Activated naive CD4-positive, alpha-beta T cell (primary cell): Measurements from ENCODE around the gene PALM3.
"Not testable (repeated sequence)": the region's sequence is repeated elsewhere in the genome, so short reads cannot be mapped to it uniquely, and the experiment has no call there.

Experiments used
- DNase-seq, 4 experiments: peaks; one replicate each; lab custom pipeline; 2025; lab: John Stamatoyannopoulos, UW

The PALM3 gene

GRCh38 chr19:14059652-14060155 is 2.2 kb downstream of the PALM3 start:
- no peak for DNase-seq

DNA sequence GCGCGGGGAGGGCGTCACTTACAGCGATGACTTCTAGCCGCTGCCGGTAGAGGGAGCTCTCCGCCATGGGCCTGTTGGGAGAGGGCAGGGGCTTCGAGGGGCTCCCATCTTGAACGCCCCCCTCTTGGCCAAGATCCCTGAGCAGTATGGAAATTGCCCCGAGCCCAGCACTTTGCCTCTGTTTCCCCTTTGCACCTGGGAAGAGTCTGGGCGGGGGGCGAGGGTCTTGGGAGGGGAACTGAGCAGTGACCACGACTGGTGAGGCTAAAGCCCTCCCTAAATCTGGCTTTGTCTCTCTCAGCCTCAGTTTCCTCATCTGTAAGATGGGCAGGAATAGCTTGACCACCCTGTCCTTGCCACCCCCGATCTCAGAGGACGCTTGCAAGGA is 2.8 kb downstream of the PALM3 start:
- DNase-seq = peak in 3 of 4 experiments; percentile 15 to 49 (median 18)

GRCh38 chr19:14058182-14059092 is 3.4 kb downstream of the PALM3 start:
- DNase-seq = no peak

GRCh38 chr19:14056741-14057356 is 5.0 kb downstream of the PALM3 start:
- DNase-seq = no peak

- DNase-seq = no peak
Measured at GRCh38 chr19:14056069-14056666, 5.7 kb downstream of the PALM3 start.

DNA sequence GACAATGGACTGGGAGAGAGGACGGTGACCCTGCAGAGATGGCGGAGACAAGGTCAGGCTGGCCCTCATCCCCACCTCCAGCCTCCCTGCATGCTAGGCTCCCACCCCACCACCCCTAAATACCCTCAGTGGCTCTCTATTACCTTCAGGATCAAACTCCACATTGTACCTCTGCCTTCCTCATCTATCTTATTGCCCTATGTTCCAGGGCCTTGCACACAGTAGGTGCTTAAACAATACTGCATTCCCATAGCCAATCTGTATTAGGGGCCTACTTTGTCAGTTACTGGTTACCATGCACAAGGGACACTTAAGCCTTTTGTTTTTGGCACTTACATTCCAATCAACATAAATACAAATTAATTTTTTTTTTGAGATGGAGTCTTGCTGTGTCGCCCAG is 6.5 kb downstream of the PALM3 start:
- DNase-seq = no peak

GRCh38 chr19:14054721-14055120 is 7.2 kb downstream of the PALM3 start:
- DNase-seq = no peak

DNA sequence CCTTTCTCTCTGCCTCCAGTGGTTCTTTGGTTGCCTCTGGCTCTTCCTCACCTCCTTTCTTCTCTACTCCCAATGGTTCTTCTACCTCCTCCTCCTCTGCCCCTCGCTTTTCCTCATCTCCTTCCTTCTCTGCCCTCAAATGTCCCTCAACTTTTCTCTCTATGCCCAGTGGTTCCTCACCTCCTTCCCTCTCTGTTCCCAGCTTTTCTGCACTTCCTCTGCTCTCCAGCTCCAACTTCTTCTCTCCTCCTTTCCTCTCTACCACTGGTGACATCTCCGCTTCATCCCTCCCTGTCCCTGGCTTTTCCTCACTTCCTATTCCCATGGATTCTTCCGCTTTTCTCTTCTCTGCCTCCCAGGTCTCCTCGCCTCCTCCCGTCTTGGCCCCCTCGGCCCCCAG is 7.8 kb downstream of the PALM3 start:
- no peak for DNase-seq

DNA sequence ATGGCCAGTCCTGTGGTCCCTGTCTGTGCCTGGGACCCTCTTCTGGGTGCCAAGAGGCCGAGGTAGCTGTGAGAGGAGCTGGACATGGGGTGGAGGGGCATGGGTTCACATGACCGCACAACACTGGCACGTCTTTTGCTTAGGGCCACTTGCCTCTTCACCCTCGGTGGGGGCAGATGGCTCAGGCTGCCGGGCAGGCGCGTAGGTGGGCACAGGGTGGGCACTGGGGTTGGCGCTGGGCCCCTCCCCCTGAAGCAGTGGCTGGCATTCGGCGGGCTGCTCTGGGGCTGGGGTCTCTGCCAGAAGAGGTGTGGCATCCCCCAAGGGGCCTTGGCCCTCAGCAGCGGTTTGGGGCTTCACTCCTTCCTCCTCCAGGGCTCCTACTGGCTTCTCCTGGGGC is 8.4 kb downstream of the PALM3 start:
- no peak for DNase-seq

DNA sequence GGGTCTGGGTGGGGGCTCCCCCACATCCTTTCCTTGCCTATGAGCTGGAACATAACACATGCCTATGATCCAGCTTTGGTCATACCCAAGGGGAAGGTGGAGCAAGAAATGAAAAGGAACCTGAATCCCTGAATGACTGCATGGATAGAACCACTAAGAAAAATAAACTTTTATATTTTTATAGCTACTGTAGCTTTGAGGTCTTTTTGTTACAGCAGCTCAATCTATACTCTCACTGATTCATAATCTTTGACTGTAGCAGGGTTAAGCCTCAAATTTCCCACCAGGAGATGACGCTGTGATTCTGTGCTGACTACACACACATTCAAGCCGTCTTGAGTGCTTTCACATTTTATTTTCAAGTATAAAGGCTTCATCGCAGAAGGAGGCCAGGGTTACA is 8.8 kb downstream of the PALM3 start:
- no peak for DNase-seq

DNA sequence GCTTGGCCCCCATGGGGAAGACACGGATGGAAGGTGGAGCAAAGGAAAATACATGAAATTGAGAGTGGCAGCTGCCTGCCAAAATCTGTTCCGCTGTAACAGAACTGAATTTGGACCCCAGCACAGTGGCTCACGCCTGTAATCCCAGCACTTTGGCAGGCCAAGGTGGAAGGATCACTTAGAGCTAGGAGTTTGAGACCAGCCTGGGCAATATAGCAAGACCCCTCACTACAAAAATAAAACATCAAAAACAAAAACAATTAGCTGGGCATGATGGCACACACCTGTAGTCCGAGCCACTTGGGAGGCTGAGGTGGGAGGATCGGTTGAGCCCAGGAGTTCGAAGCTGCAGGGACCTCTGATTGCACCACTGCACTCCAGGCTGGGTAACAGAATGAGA is 9.4 kb downstream of the PALM3 start:
- DNase-seq = no peak

GRCh38 chr19:14051980-14052379 is 9.9 kb downstream of the PALM3 start:
- DNase-seq = no peak

DNA sequence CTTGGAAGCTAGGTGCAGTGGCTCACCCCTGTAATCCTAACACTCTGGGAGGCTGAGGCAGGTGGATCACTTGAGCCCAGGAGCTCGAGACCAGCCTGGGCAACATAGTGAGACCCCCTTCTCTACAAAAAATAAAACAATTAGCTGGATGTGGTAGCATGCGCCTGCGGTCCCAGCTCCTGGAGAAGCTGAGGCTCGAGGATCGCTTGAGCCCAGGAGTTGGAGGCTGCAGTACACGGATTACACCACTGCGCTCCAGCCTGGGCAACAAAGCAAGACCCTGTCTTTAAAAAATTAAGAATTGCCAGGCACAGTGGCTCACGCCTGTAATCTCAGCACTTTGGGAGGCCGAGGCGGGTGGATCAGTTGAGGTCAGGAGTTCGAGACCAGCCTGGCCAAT is 10.9 kb downstream of the PALM3 start:
- not testable (repeated sequence) for DNase-seq

DNA sequence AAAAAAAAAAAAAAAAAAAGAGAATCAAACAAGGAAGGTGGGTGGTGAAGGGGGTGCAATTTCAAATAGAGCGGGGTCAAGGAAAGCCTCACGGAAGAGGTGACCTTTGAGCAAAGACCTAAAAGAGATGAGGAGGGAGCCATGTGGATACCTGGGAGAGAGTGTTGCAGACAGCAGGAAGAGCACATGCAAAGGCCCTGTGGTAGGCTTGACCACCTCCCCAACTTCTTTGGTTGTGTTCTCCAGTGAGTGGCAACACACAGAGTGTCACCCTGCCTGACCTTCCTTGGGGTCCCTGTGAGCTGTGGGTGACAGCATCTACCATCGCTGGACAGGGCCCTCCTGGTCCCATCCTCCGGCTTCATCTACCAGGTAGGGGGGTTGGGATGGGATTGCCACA is 11.4 kb downstream of the PALM3 start:
- no peak for DNase-seq

- peak; percentile 51 to 70 (median 64) for DNase-seq
Measured at GRCh38 chr19:14048443-14049153, 13.3 kb downstream of the PALM3 start.

DNA sequence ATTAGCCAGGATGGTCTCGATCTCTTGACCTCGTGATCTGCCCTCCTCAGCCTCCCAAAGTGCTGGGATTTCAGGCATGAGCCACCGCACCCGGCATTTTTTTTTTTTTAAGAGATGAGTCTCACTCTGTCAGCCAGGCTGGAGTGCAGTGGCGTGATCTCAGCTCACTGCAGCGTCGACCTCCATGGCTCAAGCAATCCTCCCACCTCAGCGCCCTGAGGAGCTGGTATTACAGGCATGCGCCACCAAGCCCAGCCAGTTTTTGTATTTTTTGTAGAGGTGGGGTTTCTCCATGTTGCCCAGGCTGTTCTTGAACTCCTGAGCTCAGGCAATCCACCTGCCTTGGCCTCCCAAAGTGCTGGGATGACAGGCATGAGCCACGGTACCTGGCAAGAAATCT is 14.0 kb downstream of the PALM3 start:
- DNase-seq = not testable (repeated sequence)

DNA sequence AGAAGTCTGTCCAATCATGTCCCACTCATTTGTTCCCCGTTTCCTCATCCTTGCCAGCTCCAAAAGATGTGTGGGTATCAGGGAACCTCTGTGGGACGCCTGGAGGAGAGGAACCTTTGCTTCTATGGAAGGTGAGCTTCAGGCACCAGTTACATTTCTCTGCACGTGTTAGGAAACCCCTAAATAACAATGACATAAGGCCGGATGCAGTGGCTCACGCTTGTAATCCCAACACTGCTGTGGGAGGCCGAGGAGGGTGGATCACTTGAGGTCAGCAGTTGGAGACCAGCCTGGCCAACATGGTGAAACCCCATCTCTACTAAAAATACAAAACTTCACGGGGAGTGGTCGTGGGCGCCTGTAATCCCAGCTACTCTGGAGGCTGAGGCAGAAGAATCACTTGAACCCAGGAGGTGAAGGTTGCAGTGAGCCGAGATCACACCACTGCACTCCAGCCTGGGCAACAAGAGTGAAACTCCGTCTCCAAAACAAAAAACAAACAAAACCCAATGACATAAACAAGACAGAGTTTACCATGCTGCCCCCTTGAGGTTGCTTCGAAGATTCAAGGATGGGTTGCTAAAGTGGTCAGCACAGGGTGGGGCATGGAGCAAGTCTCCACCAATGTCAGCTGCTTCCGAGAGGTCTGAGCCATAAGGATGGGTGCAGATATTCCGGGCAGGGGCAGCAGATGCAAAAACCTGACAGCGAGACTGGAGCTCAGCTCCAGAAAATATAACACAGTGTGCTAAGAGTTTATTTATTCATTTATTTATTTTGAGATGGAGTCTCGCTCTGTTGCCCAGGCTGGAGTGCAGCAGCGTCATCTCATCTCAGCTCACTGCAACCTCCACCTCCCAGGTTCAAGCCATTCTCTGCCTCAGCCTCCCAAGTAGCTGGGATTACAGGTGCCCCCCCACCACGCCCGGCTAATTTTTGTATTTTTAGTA is 18.9 kb downstream of the PALM3 start:
- DNase-seq = not testable (repeated sequence)

GRCh38 chr19:14039181-14039580 is 22.7 kb downstream of the PALM3 start:
- DNase-seq = no peak

- no peak for DNase-seq
Measured at GRCh38 chr19:14035706-14036105, 26.2 kb downstream of the PALM3 start.

- DNase-seq = not testable (repeated sequence)
Measured at GRCh38 chr19:14035159-14035558, 26.7 kb downstream of the PALM3 start.

GRCh38 chr19:14033946-14034345 is 27.9 kb downstream of the PALM3 start:
- no peak for DNase-seq
